Memory B cell (primary cell): ENCODE data around the gene NCS1.

Experiments
- ATAC-seq: fragments of 150-1000 bp; cut with Tn5 transposase; 2 replicates; pipeline ENCODE4 v1.10.0; 2021; ENCODE audit warnings: low read depth, mild to moderate bottlenecking, moderate library complexity
- DNase-seq, 2 donors: peaks; one replicate each; pipeline ENCODE4 v3.0.0; 2022; ENCODE audit warnings: low spot score in 2 of 2
- H3K27ac Mint-ChIP-seq: one replicate; pipeline ENCODE4 v1.8.0; 2022; ENCODE audit warnings: mild to moderate bottlenecking, moderate library complexity, mixed read lengths
- H3K27me3 Mint-ChIP-seq: one replicate; pipeline ENCODE4 v1.8.0; 2022; ENCODE audit warnings: mixed read lengths
- H3K36me3 Mint-ChIP-seq: one replicate; pipeline ENCODE4 v1.8.0; 2022; ENCODE audit warnings: mild to moderate bottlenecking, mixed read lengths
- H3K4me1 Mint-ChIP-seq: one replicate; pipeline ENCODE4 v1.8.0; 2022; ENCODE audit warnings: mixed read lengths
- H3K4me3 Mint-ChIP-seq: one replicate; pipeline ENCODE4 v1.8.0; 2022; ENCODE audit warnings: mild to moderate bottlenecking, moderate library complexity, mixed read lengths
- H3K9me3 Mint-ChIP-seq: one replicate; pipeline ENCODE4 v1.8.0; 2022; ENCODE audit warnings: mixed read lengths

NCS1 gene

GRCh38 chr9:130140706-130141105, 31.5 kb upstream of the NCS1 start:
- Mint-ChIP-seq H3K9me3 (no peaks in the 10 kb centered on the region), H3K27ac (peak overlapping the region; percentile 6), H3K27me3 (peaks cover 8% of the 10 kb centered on the region), H3K4me3 (no peak overlapping the region), H3K4me1 (peaks cover 9% of the 10 kb centered on the region), H3K36me3 (no peaks in the 10 kb centered on the region)
- DNase-seq (no peak), ATAC-seq (peak; percentile 47)

GRCh38 chr9:130142056-130142455, 30.1 kb upstream of the NCS1 start:
- DNase-seq (no peak), ATAC-seq (no peak)
- Mint-ChIP-seq H3K9me3 (no peaks in the 10 kb centered on the region), H3K36me3 (no peaks in the 10 kb centered on the region), H3K27ac (no peak overlapping the region), H3K4me3 (no peak overlapping the region), H3K27me3 (peaks cover 12% of the 10 kb centered on the region), H3K4me1 (peaks cover 9% of the 10 kb centered on the region)

DNA sequence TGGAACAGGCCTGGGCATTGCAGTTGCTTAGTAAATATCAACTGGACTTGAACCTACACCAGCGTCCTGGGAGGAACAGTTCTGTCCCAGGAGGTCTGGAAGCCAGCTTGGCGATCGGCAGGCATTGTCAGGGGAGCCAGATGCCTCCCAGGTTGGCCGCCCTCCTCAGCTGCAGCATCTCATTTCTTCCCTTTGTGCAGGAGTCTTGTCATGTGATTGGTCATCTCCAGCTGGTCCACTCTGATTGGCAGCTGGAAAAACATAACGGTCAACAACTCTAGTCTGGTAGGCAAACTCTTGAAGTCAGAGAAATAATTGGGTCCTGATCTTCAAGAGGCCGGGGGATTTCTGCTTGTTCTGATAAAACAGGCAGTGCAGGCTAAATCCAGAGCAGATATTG, 29.6 kb upstream of the NCS1 start:
- Mint-ChIP-seq H3K36me3 (no peaks in the 10 kb centered on the region), H3K27ac (no peak overlapping the region), H3K9me3 (no peaks in the 10 kb centered on the region), H3K4me3 (no peak overlapping the region), H3K4me1 (peaks cover 9% of the 10 kb centered on the region), H3K27me3 (peaks cover 14% of the 10 kb centered on the region)
- ATAC-seq (no peak), DNase-seq (no peak)

GRCh38 chr9:130143279-130143893, 28.8 kb upstream of the NCS1 start:
- no peak for DNase-seq
- no peak overlapping the region for H3K27ac Mint-ChIP-seq
- no peak overlapping the region for H3K4me3 Mint-ChIP-seq
- peaks cover 19% of the 10 kb centered on the region for H3K27me3 Mint-ChIP-seq
- H3K9me3 Mint-ChIP-seq = no peaks in the 10 kb centered on the region
- no peak for ATAC-seq
- H3K4me1 Mint-ChIP-seq = peaks cover 9% of the 10 kb centered on the region
- H3K36me3 Mint-ChIP-seq = no peaks in the 10 kb centered on the region

DNA sequence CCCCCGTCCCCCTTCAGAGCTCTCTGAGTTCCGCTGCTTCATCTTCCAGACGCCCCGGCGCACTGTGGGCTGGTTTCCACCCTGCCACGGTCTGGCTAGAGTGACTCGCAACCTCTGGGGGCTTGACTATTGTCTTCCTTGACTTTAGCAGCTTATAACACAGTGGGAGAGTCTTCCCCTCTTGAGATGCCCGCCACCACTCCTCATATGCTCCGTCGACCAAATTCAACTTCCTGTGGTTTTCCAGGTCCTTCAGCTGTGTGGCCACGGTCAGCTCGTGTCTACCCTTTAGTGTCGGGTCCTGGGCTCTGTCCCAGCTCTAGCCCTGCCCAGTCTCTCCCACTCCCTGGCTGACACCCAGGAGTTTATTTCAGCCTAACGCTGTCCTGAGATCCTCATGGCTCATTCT, 28.2 kb upstream of the NCS1 start:
- H3K27me3 Mint-ChIP-seq = peaks cover 19% of the 10 kb centered on the region
- H3K36me3 Mint-ChIP-seq = no peaks in the 10 kb centered on the region
- H3K27ac Mint-ChIP-seq = no peak overlapping the region
- peaks cover 9% of the 10 kb centered on the region for H3K4me1 Mint-ChIP-seq
- DNase-seq (no peak), ATAC-seq (no peak)
- H3K9me3 Mint-ChIP-seq = no peaks in the 10 kb centered on the region
- H3K4me3 Mint-ChIP-seq = no peak overlapping the region

DNA sequence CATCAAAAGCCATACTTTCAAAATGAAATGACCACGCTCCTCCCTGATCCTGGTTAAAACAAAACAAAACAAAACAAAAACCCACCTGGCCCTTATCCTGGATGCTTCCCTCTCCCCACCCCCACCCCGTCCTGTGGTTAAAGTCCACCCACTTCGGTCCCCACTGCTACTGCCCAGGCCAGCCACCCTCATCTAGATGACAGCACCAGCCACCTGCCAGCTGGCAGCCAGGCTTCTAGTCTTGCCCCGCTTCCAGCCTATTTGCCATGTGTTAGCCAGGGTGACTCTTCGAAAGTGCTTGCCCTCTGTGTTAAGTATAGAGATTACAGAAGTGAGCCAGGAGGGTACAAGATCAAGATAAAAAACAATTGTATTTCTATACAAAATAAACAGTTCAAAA, 27.5 kb upstream of the NCS1 start:
- Mint-ChIP-seq H3K4me3 (no peak overlapping the region), H3K27ac (no peak overlapping the region), H3K4me1 (peaks cover 9% of the 10 kb centered on the region)

GRCh38 chr9:130145658-130146057, 26.5 kb upstream of the NCS1 start:
- H3K9me3 Mint-ChIP-seq = no peaks in the 10 kb centered on the region
- H3K4me3 Mint-ChIP-seq = no peak overlapping the region
- ATAC-seq (no peak), DNase-seq (no peak)
- H3K4me1 Mint-ChIP-seq = peaks cover 8% of the 10 kb centered on the region
- H3K36me3 Mint-ChIP-seq = no peaks in the 10 kb centered on the region
- H3K27me3 Mint-ChIP-seq = peaks cover 19% of the 10 kb centered on the region
- no peak overlapping the region for H3K27ac Mint-ChIP-seq

More for the DNA sequence above, 27.5 kb upstream of the NCS1 start:
- no peaks in the 10 kb centered on the region for H3K9me3 Mint-ChIP-seq
- DNase-seq = no peak
- no peak for ATAC-seq
- peaks cover 19% of the 10 kb centered on the region for H3K27me3 Mint-ChIP-seq
- H3K36me3 Mint-ChIP-seq = no peaks in the 10 kb centered on the region

DNA sequence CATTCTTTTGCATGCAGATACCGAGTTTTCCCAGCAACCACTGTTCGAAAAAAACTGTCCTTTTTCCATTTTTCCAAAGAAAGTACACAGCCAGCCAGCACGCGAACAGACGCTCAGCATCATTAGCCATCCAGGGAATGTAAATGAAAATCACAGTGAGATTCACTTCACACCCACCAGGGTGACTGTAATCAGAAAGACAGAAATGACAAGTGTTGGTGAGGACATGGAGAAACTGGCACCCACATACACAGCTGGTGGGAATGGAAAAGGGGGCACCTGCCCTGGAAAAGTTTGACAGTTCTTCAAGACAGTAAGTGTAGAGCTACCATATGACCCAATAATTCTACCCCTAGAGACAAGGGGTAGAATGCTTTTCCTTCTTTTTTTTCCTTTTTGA, 25.0 kb upstream of the NCS1 start:
- Mint-ChIP-seq H3K9me3 (no peaks in the 10 kb centered on the region), H3K4me1 (peaks cover 4% of the 10 kb centered on the region), H3K36me3 (no peaks in the 10 kb centered on the region), H3K27me3 (peaks cover 19% of the 10 kb centered on the region), H3K27ac (no peak overlapping the region), H3K4me3 (no peak overlapping the region)
- ATAC-seq (no peak), DNase-seq (no peak)

GRCh38 chr9:130147910-130148309, 24.3 kb upstream of the NCS1 start:
- H3K27ac Mint-ChIP-seq = no peak overlapping the region
- H3K4me3 Mint-ChIP-seq = no peak overlapping the region
- H3K36me3 Mint-ChIP-seq = no peaks in the 10 kb centered on the region
- peaks cover 4% of the 10 kb centered on the region for H3K4me1 Mint-ChIP-seq
- no peaks in the 10 kb centered on the region for H3K9me3 Mint-ChIP-seq
- DNase-seq = no peak
- peaks cover 19% of the 10 kb centered on the region for H3K27me3 Mint-ChIP-seq
- no peak for ATAC-seq

DNA sequence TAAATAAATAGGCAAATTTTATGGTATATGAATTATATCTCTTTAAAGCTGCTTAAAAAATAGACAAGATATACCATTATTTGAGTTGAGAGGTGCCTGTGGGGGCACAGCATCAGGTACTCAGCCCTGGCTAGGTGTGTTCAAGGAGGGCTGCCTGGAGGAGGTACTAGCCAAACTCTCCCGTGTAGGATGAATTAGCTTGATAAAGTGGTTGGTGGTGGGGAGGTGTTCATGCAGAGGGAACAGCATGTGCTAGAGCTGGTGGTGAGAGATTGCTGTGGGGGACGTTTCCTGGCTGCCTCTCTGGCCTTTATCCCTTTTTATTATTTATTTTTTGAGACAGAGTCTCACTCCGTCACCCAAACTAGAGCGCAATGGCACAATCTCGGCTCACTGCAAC, 23.2 kb upstream of the NCS1 start:
- no peaks in the 10 kb centered on the region for H3K36me3 Mint-ChIP-seq
- peaks cover 4% of the 10 kb centered on the region for H3K4me1 Mint-ChIP-seq
- no peak for DNase-seq
- no peaks in the 10 kb centered on the region for H3K9me3 Mint-ChIP-seq
- peaks cover 18% of the 10 kb centered on the region for H3K27me3 Mint-ChIP-seq
- ATAC-seq = no peak
- no peak overlapping the region for H3K4me3 Mint-ChIP-seq
- H3K27ac Mint-ChIP-seq = no peak overlapping the region

- Mint-ChIP-seq H3K4me1 (peaks cover under 1% of the 10 kb centered on the region), H3K4me3 (no peak overlapping the region), H3K9me3 (no peaks in the 10 kb centered on the region), H3K27ac (no peak overlapping the region), H3K27me3 (peaks cover 12% of the 10 kb centered on the region), H3K36me3 (no peaks in the 10 kb centered on the region)
- no peak for DNase-seq
- ATAC-seq = no peak
Observed at GRCh38 chr9:130149654-130150286, 22.4 kb upstream of the NCS1 start.

- H3K4me3 Mint-ChIP-seq = no peak overlapping the region
- DNase-seq (no peak), ATAC-seq (no peak)
- H3K4me1 Mint-ChIP-seq = no peaks in the 10 kb centered on the region
- no peak overlapping the region for H3K27ac Mint-ChIP-seq
- H3K9me3 Mint-ChIP-seq = no peaks in the 10 kb centered on the region
- peaks cover 12% of the 10 kb centered on the region for H3K27me3 Mint-ChIP-seq
- H3K36me3 Mint-ChIP-seq = no peaks in the 10 kb centered on the region
Observed at GRCh38 chr9:130150779-130151382, 21.3 kb upstream of the NCS1 start.

- Mint-ChIP-seq H3K36me3 (no peaks in the 10 kb centered on the region), H3K27me3 (peaks cover 2% of the 10 kb centered on the region), H3K27ac (no peak overlapping the region), H3K4me3 (no peak overlapping the region), H3K4me1 (no peaks in the 10 kb centered on the region), H3K9me3 (no peaks in the 10 kb centered on the region)
- ATAC-seq (no peak), DNase-seq (no peak)
Observed at GRCh38 chr9:130154816-130155215, 17.4 kb upstream of the NCS1 start.

GRCh38 chr9:130155647-130156046, 16.6 kb upstream of the NCS1 start:
- Mint-ChIP-seq H3K27ac (no peak overlapping the region), H3K4me1 (no peaks in the 10 kb centered on the region)
- ATAC-seq = no peak

GRCh38 chr9:130156672-130157071, 15.5 kb upstream of the NCS1 start:
- ATAC-seq = no peak
- DNase-seq = no peak
- Mint-ChIP-seq H3K27me3 (peaks cover 2% of the 10 kb centered on the region), H3K4me3 (no peak overlapping the region), H3K9me3 (no peaks in the 10 kb centered on the region), H3K36me3 (no peaks in the 10 kb centered on the region), H3K4me1 (no peaks in the 10 kb centered on the region), H3K27ac (no peak overlapping the region)

More at GRCh38 chr9:130155647-130156046, 16.6 kb upstream of the NCS1 start:
- Mint-ChIP-seq H3K4me3 (no peak overlapping the region), H3K9me3 (no peaks in the 10 kb centered on the region), H3K36me3 (no peaks in the 10 kb centered on the region), H3K27me3 (peaks cover 2% of the 10 kb centered on the region)
- DNase-seq = no peak
